ENCODE measurements around the gene ZNF662.

DNA sequence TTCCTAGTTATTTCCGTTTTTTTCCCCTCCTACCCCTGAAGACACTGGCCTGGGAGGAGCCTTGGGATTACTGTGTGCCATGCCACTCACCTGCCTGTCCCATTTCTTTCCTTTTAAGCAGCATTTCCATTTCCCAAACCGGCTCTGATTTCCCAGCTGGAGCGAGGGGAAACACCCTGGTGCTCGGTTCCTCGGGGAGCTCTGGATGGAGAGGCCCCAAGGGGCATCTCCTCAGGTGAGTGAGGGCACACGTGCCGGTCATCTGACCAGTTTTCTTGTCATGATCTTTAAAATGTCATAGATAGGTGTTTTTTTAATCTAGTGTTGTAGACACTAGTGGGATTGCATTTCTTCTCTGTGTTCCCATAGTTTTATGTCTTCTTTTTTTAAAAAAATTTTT is 2.7 kb downstream of the ZNF662 start:
- no peak for TF ChIP-seq EZH2 (IDR thresholded peaks at IDR 0.05)
- TF ChIP-seq, protein P1, sequence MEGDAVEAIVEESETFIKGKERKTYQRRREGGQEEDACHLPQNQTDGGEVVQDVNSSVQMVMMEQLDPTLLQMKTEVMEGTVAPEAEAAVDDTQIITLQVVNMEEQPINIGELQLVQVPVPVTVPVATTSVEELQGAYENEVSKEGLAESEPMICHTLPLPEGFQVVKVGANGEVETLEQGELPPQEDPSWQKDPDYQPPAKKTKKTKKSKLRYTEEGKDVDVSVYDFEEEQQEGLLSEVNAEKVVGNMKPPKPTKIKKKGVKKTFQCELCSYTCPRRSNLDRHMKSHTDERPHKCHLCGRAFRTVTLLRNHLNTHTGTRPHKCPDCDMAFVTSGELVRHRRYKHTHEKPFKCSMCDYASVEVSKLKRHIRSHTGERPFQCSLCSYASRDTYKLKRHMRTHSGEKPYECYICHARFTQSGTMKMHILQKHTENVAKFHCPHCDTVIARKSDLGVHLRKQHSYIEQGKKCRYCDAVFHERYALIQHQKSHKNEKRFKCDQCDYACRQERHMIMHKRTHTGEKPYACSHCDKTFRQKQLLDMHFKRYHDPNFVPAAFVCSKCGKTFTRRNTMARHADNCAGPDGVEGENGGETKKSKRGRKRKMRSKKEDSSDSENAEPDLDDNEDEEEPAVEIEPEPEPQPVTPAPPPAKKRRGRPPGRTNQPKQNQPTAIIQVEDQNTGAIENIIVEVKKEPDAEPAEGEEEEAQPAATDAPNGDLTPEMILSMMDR (IDR thresholded peaks at IDR 0.05): no peak
- no peak for TF ChIP-seq EZH2phosphoT487 (IDR thresholded peaks at IDR 0.05)
